GM12891 (cell line): Measurements from ENCODE around the gene PRKCA.

Experiments
- PAX5 ChIP-seq: IDR thresholded peaks from 2 replicates; pipeline ENCODE4 v1.6.1; 2011; ENCODE audit warnings: low read length, moderate library complexity, mild to moderate bottlenecking; ENCODE audit not compliant: insufficient read depth, severe bottlenecking
- POLR2A ChIP-seq: IDR thresholded peaks from 2 replicates; pipeline ENCODE4 v1.6.1; 2011; ENCODE audit warnings: low read depth, low read length, control low read depth
- POLR2AphosphoS5 ChIP-seq: IDR thresholded peaks from 2 replicates; pipeline ENCODE4 v1.6.1; 2011; ENCODE audit warnings: low read depth, low read length, control low read depth
- POU2F2 ChIP-seq: IDR thresholded peaks from 2 replicates; pipeline ENCODE4 v1.6.1; 2011; ENCODE audit warnings: low read depth, mild to moderate bottlenecking, control low read depth, low read length, moderate library complexity
- SPI1 ChIP-seq: IDR thresholded peaks from 2 replicates; pipeline ENCODE4 v1.6.1; 2011; ENCODE audit warnings: low read depth, low read length, control low read depth
- TAF1 ChIP-seq: IDR thresholded peaks from 2 replicates; pipeline ENCODE4 v1.6.1; 2011; ENCODE audit warnings: low read depth, low read length, control low read depth

GRCh38 chr17:66354981-66355380 is 52.6 kb downstream of the PRKCA start:
- no peak for TF ChIP-seq POLR2A
- no peak for TF ChIP-seq POLR2AphosphoS5
- no peak for TF ChIP-seq SPI1
- no peak for TF ChIP-seq TAF1
- no peak for TF ChIP-seq PAX5
- TF ChIP-seq POU2F2 = no peak
